Measurements from ENCODE around the gene DONSON. TPM values are rescaled to one million over a fixed set of nuclear protein-coding genes. Genes with fewer than 3 reads are reported as not detected.
"Not testable (repeated sequence)": the region's sequence is repeated elsewhere in the genome, so short reads cannot be mapped to it uniquely, and the experiment has no call there.

DONSON gene
- total RNA-seq, 4 donors from 2014 or later = 5.8 to 19.7 (median 6.7) TPM

GRCh38 chr21:33584455-33584854 is 4.0 kb downstream of the DONSON start:
- TF ChIP-seq EP300 (IDR thresholded peaks at IDR 0.05) = no peak
- TF ChIP-seq, protein P1, sequence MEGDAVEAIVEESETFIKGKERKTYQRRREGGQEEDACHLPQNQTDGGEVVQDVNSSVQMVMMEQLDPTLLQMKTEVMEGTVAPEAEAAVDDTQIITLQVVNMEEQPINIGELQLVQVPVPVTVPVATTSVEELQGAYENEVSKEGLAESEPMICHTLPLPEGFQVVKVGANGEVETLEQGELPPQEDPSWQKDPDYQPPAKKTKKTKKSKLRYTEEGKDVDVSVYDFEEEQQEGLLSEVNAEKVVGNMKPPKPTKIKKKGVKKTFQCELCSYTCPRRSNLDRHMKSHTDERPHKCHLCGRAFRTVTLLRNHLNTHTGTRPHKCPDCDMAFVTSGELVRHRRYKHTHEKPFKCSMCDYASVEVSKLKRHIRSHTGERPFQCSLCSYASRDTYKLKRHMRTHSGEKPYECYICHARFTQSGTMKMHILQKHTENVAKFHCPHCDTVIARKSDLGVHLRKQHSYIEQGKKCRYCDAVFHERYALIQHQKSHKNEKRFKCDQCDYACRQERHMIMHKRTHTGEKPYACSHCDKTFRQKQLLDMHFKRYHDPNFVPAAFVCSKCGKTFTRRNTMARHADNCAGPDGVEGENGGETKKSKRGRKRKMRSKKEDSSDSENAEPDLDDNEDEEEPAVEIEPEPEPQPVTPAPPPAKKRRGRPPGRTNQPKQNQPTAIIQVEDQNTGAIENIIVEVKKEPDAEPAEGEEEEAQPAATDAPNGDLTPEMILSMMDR (IDR thresholded peaks at IDR 0.05) = no peak
- TF ChIP-seq POLR2A (IDR thresholded peaks at IDR 0.05) = no peak
- TF ChIP-seq POLR2AphosphoS5 (IDR thresholded peaks at IDR 0.05) = no peak
- DNase-seq (ENCODE audit: low spot score in 2 of 2) = no peak
- Histone ChIP-seq H3K27ac (no peak overlapping the region), H3K36me3 (peaks cover 4% of the 10 kb centered on the region), H3K27me3 (no peaks in the 10 kb centered on the region), H3K9me3 (no peaks in the 10 kb centered on the region), H3K4me3 (no peak overlapping the region), H3K4me1 (peaks cover 15% of the 10 kb centered on the region)
- 84% methylated on average over 3 of the region's 3 CpGs for WGBS

DNA sequence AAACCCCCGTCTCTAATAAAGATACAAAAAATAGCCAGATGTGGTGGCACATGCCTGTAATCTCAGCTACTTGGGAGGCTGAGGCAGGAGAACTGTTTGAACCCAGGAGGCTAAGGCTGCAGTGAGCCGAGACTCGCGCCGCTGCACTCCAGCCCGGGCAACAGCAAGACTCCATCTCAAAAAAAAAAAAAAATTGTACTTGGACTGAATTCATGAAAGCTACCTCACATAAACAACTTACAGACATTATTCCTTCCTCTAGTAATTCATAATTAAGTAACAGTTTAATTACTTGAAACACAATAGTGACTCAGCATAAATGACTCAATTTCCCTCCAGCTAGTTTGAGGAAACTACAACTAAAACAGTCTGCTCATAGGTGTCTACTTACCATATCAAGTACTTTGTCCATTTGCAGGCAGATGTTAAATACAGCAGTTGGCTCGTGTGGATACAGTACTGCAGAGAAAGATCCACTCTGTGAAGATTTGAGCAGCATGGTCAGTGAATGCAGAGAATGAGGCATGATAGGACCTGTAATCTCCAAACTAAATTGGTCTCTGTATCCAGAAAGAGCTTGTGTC is 9.4 kb downstream of the DONSON start:
- 76% methylated on average over 7 of the region's 7 CpGs for WGBS
- H3K27ac ChIP-seq = no peak overlapping the region
- peaks cover 7% of the 10 kb centered on the region for H3K4me1 ChIP-seq
- H3K36me3 ChIP-seq = peaks cover 34% of the 10 kb centered on the region
- TF ChIP-seq POLR2A (IDR thresholded peaks at IDR 0.05) = no peak
- TF ChIP-seq POLR2AphosphoS5 (IDR thresholded peaks at IDR 0.05) = no peak
- no peak for TF ChIP-seq EP300 (IDR thresholded peaks at IDR 0.05)
- TF ChIP-seq, protein P1 (IDR thresholded peaks at IDR 0.05) = no peak
- H3K9me3 ChIP-seq = no peaks in the 10 kb centered on the region
- H3K4me3 ChIP-seq = no peak overlapping the region
- H3K27me3 ChIP-seq = no peaks in the 10 kb centered on the region
- no peak for DNase-seq (ENCODE audit: low spot score in 2 of 2)

- H3K4me3 ChIP-seq = no peak overlapping the region
- 88% methylated on average over 2 of the region's 2 CpGs for WGBS
- H3K27me3 ChIP-seq = no peaks in the 10 kb centered on the region
- H3K9me3 ChIP-seq = no peaks in the 10 kb centered on the region
- H3K27ac ChIP-seq = no peak overlapping the region
- TF ChIP-seq POLR2A (IDR thresholded peaks at IDR 0.05) (no peak), POLR2AphosphoS5 (IDR thresholded peaks at IDR 0.05) (no peak), EP300 (IDR thresholded peaks at IDR 0.05) (no peak)
- TF ChIP-seq, protein P1 (IDR thresholded peaks at IDR 0.05) = no peak
- peaks cover 7% of the 10 kb centered on the region for H3K4me1 ChIP-seq
- DNase-seq (ENCODE audit: low spot score in 2 of 2) = no peak
- peaks cover 43% of the 10 kb centered on the region for H3K36me3 ChIP-seq
Measured at GRCh38 chr21:33578214-33578613, 10.3 kb downstream of the DONSON start.

- H3K27ac ChIP-seq; H3K27me3 ChIP-seq; H3K4me1 ChIP-seq; H3K9me3 ChIP-seq; DNase-seq (ENCODE audit: low spot score in 2 of 2); H3K4me3 ChIP-seq: not testable (repeated sequence)
- peaks cover 47% of the 10 kb centered on the region for H3K36me3 ChIP-seq
- 68% methylated on average over 2 of the region's 2 CpGs for WGBS
Measured at GRCh38 chr21:33576741-33577141, 11.7 kb downstream of the DONSON start.

DNA sequence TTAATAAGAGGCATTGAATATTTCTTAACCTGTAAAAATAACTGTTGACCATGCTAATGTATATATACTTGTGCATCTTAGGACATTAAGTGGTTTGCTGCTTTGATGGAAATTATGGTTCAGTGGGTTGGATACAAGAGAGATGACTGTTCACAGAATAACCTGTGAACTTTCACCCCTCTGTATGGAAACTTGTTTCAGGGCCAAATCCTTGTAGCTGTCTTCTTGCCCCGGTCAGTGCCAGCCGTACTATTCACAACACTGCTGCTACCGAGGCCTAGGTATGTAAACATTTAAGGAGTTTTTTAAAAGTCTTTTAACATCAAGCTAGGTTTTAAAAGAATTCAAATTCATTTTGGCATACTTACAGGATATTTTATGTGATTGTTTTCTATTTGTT is 16.1 kb downstream of the DONSON start:
- WGBS = 45% methylated on average over 3 of the region's 3 CpGs
- H3K36me3 ChIP-seq = peaks cover 84% of the 10 kb centered on the region

More for the DNA sequence above, 16.1 kb downstream of the DONSON start:
- no peak for TF ChIP-seq POLR2AphosphoS5 (IDR thresholded peaks at IDR 0.05)
- TF ChIP-seq, protein P1 (IDR thresholded peaks at IDR 0.05) = no peak
- no peak for TF ChIP-seq POLR2A (IDR thresholded peaks at IDR 0.05)
- no peak for TF ChIP-seq EP300 (IDR thresholded peaks at IDR 0.05)
- Histone ChIP-seq H3K27ac (no peak overlapping the region), H3K4me1 (peaks cover 9% of the 10 kb centered on the region), H3K27me3 (no peaks in the 10 kb centered on the region), H3K9me3 (no peaks in the 10 kb centered on the region), H3K4me3 (no peak overlapping the region)
- no peak for DNase-seq (ENCODE audit: low spot score in 2 of 2)

Measured in suprapubic skin (tissue), 4 donors.